ENCODE measurements around the gene PANK4.

- TF ChIP-seq CTCF (IDR thresholded peaks at IDR 0.05), result no peak
- TF ChIP-seq POLR2A (IDR thresholded peaks at IDR 0.05), result no peak
Observed at GRCh38 chr1:2543543-2544092, 17.2 kb upstream of the PANK4 start.
